ENCODE results near the gene CREM. TPM values are rescaled to one million over a fixed set of nuclear protein-coding genes. Genes with fewer than 3 reads are reported as not detected.

The CREM gene
- total RNA-seq, 6 donors from 2014 or later = 5.4 to 35.7 (median 23.1) TPM

GRCh38 chr10:35124540-35124939 is 2.1 kb upstream of the CREM start:
- Histone ChIP-seq H3K4me1 (peaks cover 10 to 29% (median 12%) of the 10 kb centered on the region in 4 donors), H3K4me3 (no peak overlapping the region), H3K36me3 (no peaks in the 10 kb centered on the region), H3K9me3 (no peaks in the 10 kb centered on the region), H3K27me3 (no peaks in the 10 kb centered on the region), H3K27ac (peak overlapping the region in 2 of 4 donors; percentile 19 to 27)
- DNase-seq (peak in 1 of 2 donors; percentile 45), ATAC-seq (ENCODE audit: low FRiP score in 2 of 2) (no peak)
- no peak for TF ChIP-seq POLR2AphosphoS5 (IDR thresholded peaks at IDR 0.05)
- WGBS, 2 donors = 63 to 70% methylated on average over 6 of the region's 6 CpGs

GRCh38 chr10:35126062-35126529 is 550 bp upstream of the CREM start:
- WGBS, 2 donors = 73% methylated on average over 12 to 13 of the region's 13 CpGs
- no peak for ATAC-seq (ENCODE audit: low FRiP score in 2 of 2)
- Histone ChIP-seq H3K27me3 (no peaks in the 10 kb centered on the region), H3K9me3 (no peaks in the 10 kb centered on the region), H3K4me3 (peak overlapping the region; percentile 15 to 75 (median 67)), H3K4me1 (peaks cover 12 to 38% (median 22%) of the 10 kb centered on the region in 4 donors), H3K27ac (peak overlapping the region; percentile 99 to 100 (median 100)), H3K36me3 (no peaks in the 10 kb centered on the region)
- TF ChIP-seq EP300 (IDR thresholded peaks at IDR 0.05) = no peak
- TF ChIP-seq CTCF (IDR thresholded peaks at IDR 0.05) = no peak
- TF ChIP-seq POLR2AphosphoS5 (IDR thresholded peaks at IDR 0.05) = no peak
- TF ChIP-seq POLR2A (IDR thresholded peaks at IDR 0.05) = no peak
- no peak for DNase-seq

- Histone ChIP-seq H3K4me1 (peaks cover 12 to 38% (median 22%) of the 10 kb centered on the region in 4 donors), H3K27me3 (no peaks in the 10 kb centered on the region), H3K9me3 (no peaks in the 10 kb centered on the region), H3K36me3 (no peaks in the 10 kb centered on the region), H3K27ac (peak overlapping the region; percentile 99 to 100 (median 100)), H3K4me3 (peak overlapping the region; percentile 63 to 75 (median 73))
- WGBS, 2 donors = 0 to 1% methylated on average over 6 to 39 of the region's 56 CpGs
- DNase-seq (peak in 1 of 2 donors; percentile 56), ATAC-seq (ENCODE audit: low FRiP score in 2 of 2) (peak in 1 of 2 donors; percentile 59)
- TF ChIP-seq POLR2A (IDR thresholded peaks at IDR 0.05) (no peak), POLR2AphosphoS5 (IDR thresholded peaks at IDR 0.05) (no peak), EP300 (IDR thresholded peaks at IDR 0.05) (no peak), CTCF (IDR thresholded peaks at IDR 0.05) (no peak)
Measured at GRCh38 chr10:35127289-35127891, 744 bp downstream of the CREM start.

- no peak for ATAC-seq (ENCODE audit: low FRiP score in 2 of 2)
- Histone ChIP-seq H3K4me3 (no peak overlapping the region), H3K36me3 (no peaks in the 10 kb centered on the region), H3K4me1 (peaks cover 12 to 32% (median 22%) of the 10 kb centered on the region in 4 donors), H3K27me3 (no peaks in the 10 kb centered on the region), H3K9me3 (no peaks in the 10 kb centered on the region), H3K27ac (no peak overlapping the region)
- WGBS, 2 donors = 93 to 97% methylated on average over 1 of the region's 1 CpG
- DNase-seq = no peak
- TF ChIP-seq POLR2A (IDR thresholded peaks at IDR 0.05) (no peak), EP300 (IDR thresholded peaks at IDR 0.05) (no peak), CTCF (IDR thresholded peaks at IDR 0.05) (no peak), POLR2AphosphoS5 (IDR thresholded peaks at IDR 0.05) (no peak)
Measured at GRCh38 chr10:35129185-35129674, 2.6 kb downstream of the CREM start.

GRCh38 chr10:35130663-35131062 is 4.0 kb downstream of the CREM start:
- H3K4me3 ChIP-seq = no peak overlapping the region
- no peaks in the 10 kb centered on the region for H3K27me3 ChIP-seq
- no peak overlapping the region for H3K27ac ChIP-seq
- no peaks in the 10 kb centered on the region for H3K9me3 ChIP-seq
- peaks cover 12 to 32% (median 22%) of the 10 kb centered on the region in 4 donors for H3K4me1 ChIP-seq
- TF ChIP-seq CTCF (IDR thresholded peaks at IDR 0.05) = no peak
- TF ChIP-seq EP300 (IDR thresholded peaks at IDR 0.05) = no peak
- no peak for TF ChIP-seq POLR2A (IDR thresholded peaks at IDR 0.05)
- no peak for TF ChIP-seq POLR2AphosphoS5 (IDR thresholded peaks at IDR 0.05)
- ATAC-seq (ENCODE audit: low FRiP score in 2 of 2) (no peak), DNase-seq (no peak)
- WGBS, 2 donors = 53% methylated on average over 4 of the region's 4 CpGs
- H3K36me3 ChIP-seq = no peaks in the 10 kb centered on the region
